Neural cell (in vitro differentiated cells): ENCODE measurements around the gene VSNL1.

Experiments used
- CTCF ChIP-seq: fragments of 450-650 bp; IDR thresholded peaks from 2 replicates; pipeline ENCODE4 v1.5.1; 2014; ENCODE audit warnings: antibody characterized with exemption, mild to moderate bottlenecking, moderate library complexity; ENCODE audit not compliant: poor library complexity, severe bottlenecking
- EP300 ChIP-seq: fragments of 450-650 bp; conservative IDR thresholded peaks from 2 replicates; pipeline ENCODE4 v1.6.1; 2014; ENCODE audit warnings: antibody characterized with exemption, mild to moderate bottlenecking, moderate library complexity; ENCODE audit not compliant: poor library complexity, severe bottlenecking
- EZH2 ChIP-seq: fragments of 200-600, 300-800 bp; shearing (Covaris generic), sonication (generic); IDR thresholded peaks from 2 replicates; pipeline ENCODE4 v1.6.1; 2014; ENCODE audit warnings: antibody characterized with exemption, low read length, borderline replicate concordance, mild to moderate bottlenecking; ENCODE audit not compliant: insufficient read depth, poor library complexity, severe bottlenecking
- MXI1 ChIP-seq: fragments of 450-650 bp; conservative IDR thresholded peaks from 2 replicates; pipeline ENCODE4 v1.6.1; 2014; ENCODE audit warnings: antibody characterized with exemption, mild to moderate bottlenecking; ENCODE audit not compliant: poor library complexity, severe bottlenecking
- POLR2AphosphoS5 ChIP-seq: IDR thresholded peaks from 2 replicates; pipeline ENCODE4 v1.6.1; 2012
- SMC3 ChIP-seq: fragments of 450-650 bp; conservative IDR thresholded peaks from 2 replicates; pipeline ENCODE4 v1.6.1; 2014; ENCODE audit warnings: antibody characterized with exemption, mild to moderate bottlenecking, moderate library complexity; ENCODE audit not compliant: poor library complexity
- TAF1 ChIP-seq: IDR thresholded peaks from 2 replicates; pipeline ENCODE4 v1.6.1; 2012; ENCODE audit warnings: low read depth

GRCh38 chr2:17538022-17538843 lies 2.3 kb upstream of the VSNL1 start:
- TF ChIP-seq POLR2AphosphoS5, result no peak
- no peak for TF ChIP-seq EZH2
- TF ChIP-seq CTCF, result no peak
- no peak for TF ChIP-seq EP300
- TF ChIP-seq MXI1, result no peak
- no peak for TF ChIP-seq TAF1
- TF ChIP-seq SMC3, result no peak
